HG02943 (cell line): ENCODE results near the gene OSTC.

Source experiments
- ATAC-seq: cut with Tn5 transposase; IDR thresholded peaks from one replicate; pipeline ENCODE4 v1.9.1; 2021; ENCODE audit warnings: mild to moderate bottlenecking, low read depth, moderate library complexity; ENCODE audit not compliant: unreplicated experiment

Gene OSTC

DNA sequence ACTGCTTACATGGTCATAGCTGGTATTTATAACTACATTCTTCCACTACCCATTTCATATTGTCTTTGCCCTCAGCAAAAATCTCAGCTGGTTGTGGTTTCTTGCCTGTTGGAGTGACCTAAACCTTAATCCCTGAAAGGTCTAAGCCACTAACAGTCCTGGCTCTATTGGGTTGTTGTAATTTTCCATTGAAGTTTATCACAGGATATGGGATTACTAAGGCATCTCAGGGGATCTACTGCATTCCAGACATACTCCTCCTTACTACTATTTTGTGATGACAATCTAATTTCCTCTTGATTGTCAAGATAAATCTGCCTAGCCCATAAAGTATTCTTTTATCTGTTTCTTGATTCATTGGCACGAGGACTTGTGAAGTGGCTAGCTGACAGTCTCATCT is 6.2 kb upstream of the OSTC start:
- ATAC-seq: no peak

DNA sequence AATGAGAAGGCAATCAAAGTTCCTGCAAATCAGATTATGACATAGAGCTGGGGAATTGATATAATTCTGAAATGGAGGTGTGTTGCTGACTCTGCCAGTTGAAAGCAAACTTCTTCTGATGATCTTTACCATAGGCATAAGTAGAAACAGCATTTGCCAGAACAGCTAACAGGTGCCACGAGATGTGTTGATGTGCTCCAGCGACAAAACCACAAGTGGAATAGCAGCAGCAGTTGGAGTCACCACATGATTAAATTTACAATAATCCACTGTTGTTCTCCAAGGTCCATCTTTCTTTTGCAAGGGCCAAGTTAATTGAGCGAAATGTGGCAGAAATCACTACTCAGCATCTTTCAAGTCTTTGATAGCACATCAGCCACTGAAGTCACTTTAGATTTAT is 3.7 kb upstream of the OSTC start:
- no peak for ATAC-seq

DNA sequence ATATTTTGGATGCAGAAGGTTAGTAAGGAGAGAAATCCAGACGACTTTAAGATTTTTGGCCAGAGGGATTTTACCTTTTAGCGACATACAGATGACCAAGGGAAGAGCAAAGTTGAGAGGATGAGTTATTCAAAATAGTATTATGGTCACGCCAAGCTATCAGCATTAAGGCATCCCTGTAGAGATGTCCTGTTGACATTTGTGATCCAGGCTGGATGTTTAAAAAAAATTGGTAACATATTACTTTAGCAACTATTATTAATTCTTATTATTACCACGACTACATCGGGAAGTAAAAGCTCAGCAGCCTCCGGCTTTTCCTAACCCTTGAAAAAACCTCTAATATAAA is 562 bp upstream of the OSTC start:
- ATAC-seq: peak; percentile 13

DNA sequence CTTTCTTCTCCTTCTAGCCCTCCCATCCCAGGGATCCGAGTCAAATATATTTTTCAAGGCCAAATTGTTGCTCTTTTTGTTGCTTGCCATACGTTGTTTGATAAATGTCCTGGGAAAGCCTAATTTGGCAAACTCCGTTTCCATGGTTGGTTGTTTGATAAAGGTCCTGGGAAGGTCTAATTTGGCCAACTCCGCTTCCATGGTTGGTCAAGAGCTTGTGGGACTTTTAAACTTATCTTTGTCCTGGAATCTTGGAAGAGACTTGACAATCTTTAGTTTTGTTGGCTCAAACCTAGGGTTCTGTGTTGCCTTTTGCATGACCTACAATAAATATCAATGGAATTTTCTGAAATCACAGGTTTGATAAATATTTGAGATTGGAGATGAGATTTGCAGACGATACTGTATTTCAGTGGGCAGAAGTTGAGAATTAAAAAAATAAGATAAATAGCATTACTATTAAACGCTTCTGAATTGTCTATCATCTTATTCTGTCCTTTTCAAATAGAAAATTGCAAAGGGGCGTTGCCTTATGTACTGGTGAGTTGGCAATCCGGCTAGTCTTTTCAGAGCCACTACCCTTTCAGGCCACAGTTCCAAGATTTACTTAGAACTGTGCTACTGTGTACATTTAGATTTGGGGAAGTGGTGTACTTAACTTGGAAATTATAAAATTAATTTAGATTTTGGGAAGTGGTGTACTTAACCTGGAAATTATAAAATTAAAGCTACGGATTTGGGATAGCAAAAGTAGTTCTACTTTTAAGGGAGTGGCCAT is 804 bp downstream of the OSTC start:
- ATAC-seq: no peak

DNA sequence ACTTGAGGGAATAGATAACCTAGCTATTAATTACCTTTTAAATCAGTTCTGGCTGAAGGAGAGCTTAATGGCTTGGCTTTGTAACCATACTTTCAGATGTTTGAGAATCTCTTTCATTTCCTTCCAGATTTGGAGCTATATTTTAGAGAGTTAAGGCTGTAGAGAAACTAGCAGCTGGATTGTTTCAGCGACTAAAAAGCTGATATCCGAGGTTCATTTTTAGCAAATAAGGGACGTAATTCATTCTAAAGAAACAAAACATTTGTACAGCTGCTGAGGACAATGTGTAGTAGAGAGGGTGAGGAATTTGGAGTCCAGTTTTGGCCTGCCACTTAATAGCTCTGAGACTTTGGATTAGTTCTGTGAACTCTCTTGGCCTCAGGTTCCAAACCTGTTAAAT is 12.2 kb downstream of the OSTC start:
- no peak for ATAC-seq

DNA sequence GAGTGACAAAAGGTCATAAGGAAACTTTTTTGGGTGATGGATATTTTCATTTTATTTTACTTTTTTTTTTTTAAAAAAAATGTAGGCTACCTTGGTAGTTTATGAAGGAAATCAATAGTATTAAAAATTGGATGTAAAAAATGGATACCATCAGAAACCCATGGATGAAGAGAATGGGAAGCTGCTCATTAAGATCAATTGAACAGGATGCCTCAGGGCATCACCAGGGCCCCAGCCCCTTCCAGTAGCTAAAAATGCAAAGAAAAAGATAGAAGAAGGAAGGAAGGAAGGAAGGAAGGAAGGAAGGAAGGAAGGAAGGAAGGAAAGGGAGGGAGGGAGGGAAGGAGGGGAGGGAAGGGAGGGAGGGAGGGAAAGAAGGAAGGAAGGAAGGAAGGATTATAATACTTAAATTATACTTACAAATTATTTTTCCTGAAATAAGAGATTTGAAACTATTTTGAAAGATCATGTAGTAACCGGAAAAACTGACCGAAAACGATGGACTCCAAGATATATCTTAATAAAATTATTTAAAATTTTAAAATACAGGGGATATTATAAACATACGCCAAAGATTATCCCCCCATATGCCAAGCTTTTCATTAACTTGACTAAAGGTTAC is 24.1 kb downstream of the OSTC start:
- no peak for ATAC-seq

DNA sequence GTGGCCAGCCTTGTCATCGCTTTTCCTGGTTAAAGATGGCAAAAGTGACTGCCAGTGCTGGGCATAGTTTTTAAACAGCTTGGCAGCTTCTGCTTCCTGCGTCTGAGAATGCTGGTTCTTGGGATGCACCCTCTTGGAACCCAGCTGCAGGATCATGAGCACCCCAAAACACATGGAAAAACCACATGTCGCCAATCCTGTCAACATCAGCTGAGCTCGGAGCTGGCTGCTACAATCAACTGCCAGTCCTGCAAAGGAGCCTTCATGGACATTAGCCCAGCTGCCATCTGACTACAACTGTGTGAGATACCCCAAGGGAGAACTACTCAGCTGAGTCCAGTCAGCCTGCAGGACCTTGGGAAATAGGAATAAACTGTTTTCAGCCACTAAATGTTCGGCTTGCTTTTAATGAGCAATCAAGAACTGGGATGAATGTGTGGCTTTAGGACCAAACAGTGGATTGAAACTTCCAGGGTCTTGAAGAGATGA is 31.0 kb downstream of the OSTC start:
- ATAC-seq: no peak

DNA sequence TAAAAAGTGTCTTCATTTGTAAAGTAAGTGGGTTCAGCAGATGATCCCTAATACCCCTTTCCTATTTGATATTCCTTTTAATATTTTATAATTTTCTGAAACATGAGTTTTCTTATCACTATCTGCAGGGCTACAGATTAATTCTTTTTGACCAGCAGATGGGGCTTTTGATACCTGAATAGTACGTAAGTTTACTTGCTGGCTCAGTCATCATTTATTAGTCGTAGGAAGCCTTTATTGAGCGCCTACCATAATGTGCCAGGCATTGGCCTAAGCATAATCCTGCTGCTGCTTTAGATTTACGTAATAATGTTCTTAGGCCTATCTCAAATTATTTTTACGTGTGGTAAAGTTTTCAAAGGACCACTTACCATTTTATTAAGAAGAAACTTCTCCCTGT is 33.1 kb downstream of the OSTC start:
- ATAC-seq: no peak

DNA sequence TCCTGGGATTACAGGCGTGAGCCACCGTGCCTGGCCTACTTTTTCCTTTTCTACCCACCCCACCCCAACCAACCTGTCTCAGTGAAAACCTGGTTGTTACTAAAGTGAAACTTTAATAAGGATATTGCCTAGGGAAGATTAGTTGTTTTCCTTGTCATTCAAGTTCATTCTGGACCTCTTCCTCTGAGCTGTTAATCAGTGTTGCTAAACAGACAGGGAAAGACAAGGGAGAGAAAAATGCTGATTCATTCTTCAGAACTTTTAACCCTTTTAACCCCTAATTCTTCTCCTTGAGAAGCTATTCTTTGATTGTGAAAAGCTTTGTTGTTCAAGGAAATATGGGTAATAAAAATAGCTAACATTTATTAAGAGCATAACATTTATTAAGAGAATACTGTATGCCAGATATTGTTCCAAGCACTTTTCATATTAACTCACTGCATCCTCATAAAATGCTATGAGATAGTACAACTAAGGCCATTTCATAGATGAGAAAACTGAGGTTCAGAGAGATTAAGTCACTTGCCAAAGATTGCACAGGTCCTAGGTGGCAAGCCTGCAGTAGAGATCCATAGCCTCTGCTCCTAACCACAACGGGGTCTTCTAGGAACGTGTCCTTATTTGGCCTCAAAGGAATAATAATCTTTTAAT is 34.8 kb downstream of the OSTC start:
- ATAC-seq: no peak

DNA sequence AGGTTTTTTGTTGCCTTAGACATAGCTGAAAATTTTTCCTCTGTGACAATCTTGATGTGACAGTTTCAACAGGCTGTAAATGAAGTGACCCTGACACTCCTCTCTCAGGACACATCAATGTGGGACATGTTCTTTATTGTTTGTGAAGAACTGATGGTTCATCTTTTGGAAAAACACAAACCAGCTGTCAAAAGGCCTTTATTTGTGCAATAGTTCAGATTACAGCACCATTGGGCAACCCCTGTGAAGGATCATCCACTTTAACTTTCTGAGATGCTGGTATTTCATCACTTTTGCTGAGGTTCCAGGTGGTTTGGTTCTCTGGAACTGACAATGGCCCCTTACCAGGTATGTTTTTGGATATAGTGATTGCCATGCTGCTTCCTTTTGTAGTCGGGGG is 40.3 kb downstream of the OSTC start:
- ATAC-seq: no peak

DNA sequence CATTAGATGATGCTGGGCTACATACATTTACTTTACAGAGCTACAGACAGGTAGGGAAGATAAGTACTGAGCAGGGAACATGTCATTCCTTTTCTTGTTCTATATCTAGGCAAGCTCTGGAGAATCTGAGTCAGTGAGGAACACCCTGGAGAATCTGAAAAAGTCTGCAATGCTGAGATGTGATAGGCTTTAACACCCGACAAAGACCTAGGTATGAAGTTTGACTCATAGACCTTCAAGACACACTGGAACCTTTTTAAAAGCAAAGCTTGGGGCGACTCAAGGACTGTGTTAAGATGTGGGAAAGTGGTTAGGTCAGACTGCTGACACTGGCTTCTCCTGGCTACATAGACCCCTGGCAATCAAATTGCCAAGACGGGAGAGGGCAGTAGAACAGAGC is 42.8 kb downstream of the OSTC start:
- no peak for ATAC-seq

DNA sequence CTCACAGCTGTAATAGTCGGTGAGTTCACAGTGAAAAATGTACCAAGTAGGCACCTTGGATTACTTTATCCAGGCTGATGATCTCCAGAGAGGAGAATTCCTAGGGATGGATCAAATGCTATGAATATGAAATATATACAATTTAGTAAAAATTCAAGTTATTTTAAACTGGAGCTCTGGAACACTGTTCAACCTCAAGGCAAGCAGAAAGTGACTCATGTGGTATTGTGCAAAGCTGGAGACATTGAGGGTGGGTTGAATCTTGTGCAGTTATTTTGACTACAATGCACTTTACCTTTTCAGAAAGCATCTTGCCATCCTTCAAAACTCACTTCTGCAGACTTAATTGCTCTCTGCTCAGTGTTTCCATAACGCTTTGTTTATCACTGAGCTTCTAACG is 43.4 kb downstream of the OSTC start:
- no peak for ATAC-seq

DNA sequence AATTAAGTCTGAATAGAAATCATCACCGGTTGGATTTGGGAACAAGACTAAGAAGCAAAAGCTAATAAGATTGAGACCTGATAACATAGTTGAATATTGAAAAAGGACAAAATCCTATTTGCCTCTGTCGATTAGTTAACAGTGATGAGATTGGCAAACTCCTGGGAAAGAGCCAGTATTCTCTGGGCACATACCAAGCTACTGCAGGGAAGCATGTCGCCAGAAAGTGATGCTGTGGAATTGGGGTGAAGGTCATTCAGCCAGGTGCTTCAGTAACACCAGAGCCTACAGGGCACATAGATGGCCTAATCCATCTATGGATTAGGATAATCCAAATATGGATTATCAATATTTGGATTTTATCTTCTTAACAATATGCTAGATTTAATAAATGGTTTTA is 44.0 kb downstream of the OSTC start:
- ATAC-seq: no peak

DNA sequence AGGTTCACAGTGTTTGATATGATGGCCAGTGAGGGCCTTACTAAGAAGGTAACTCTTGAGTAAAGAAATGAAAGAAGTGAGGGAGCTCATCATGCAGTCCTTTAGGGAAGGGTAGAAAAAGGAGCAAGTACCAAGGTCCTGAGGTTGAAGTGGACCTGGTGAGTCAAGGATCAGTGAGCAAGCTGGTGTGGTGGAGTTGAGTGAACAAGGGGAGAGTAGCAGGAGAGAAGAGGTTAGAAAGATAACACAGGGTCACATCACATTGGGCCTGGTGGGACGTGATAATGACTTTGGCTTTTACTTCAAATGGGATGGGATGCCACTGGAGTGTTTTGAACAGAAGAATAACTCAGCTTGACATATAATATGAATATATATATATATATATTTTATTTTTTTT is 44.7 kb downstream of the OSTC start:
- no peak for ATAC-seq

DNA sequence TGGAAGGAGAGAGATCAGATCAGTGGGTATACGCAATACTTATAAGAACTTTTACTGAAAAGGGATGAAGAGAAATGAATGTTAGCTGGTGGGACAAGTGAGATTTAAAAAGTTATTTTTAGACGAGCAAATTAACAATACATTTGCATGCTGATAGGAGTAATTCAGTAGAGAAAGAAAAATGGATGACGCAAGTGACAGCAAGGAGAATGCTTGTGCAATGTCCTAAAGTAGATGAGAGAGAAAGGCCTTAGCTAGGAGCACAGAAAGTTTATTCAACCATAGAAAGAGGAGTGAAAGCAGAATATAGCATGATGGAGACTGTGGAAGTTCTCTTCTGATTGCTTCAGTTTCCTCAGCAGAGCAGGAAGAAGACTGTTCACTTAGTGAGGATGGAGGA is 45.8 kb downstream of the OSTC start:
- no peak for ATAC-seq

DNA sequence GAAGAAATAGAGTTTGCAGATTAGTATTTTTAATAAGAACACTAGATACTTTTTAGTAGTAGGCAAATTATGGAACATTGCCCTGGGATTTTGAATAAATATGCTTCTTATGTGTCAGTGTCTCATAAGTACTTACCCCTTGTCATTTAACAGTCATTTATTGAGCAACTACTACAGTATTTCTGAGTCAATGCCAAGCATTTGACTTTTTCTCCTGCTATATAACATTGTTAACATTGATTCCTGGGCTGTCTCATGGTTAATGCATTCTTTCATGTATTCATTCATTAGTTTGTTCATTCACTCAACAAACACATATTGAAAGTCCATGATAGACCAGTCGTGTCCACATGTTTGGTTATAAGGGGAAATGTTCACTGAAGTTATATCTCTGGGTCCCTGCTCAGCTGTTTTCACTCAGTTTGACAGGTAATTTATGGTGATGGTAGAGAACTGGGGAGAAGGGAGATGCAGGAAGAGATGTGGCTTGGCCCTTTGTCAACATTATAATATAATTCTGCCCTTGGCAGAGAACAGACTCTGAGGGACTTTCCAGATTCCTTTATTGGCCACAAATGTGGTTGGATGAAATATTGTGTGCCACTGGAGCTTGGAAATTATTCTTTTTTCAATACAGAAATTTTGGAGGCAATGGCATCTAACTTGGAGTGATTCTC is 49.8 kb downstream of the OSTC start:
- ATAC-seq: no peak

DNA sequence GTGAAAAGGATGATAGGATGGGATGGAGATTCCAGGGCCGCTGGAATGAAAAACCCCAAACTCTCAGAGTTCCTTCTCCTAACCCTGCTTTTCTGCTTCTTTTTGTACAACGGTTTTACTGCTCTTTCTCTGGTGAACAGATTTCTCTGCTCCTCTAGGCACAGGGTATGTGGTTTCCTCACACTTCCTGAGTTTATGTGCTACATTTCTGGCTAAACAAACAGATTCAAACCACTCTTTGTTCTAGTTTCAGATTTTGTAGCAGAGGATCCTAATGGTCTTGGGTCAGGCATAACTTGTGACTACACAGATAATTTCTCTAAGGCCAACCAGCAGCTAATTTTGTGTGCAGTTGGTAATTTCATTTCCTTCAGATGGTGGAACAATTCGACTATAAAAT is 52.6 kb downstream of the OSTC start:
- no peak for ATAC-seq

DNA sequence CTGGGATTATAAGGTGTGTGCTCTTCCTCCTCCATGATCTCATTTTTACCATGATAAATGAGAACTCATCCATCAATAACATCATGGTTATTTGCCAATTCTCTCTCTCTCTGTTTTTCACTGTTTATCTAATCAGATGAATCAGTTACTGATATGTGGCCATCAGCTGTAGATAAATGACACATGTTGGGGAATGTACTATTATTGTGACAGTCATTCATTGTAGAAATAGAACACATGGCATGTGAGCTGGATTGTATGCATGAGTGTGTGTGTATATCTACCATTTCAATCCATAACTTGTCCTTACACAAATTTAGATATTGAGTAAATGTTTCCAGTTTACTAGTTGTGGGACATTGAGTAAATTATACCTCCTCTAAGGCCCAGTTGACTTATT is 53.0 kb downstream of the OSTC start:
- no peak for ATAC-seq

DNA sequence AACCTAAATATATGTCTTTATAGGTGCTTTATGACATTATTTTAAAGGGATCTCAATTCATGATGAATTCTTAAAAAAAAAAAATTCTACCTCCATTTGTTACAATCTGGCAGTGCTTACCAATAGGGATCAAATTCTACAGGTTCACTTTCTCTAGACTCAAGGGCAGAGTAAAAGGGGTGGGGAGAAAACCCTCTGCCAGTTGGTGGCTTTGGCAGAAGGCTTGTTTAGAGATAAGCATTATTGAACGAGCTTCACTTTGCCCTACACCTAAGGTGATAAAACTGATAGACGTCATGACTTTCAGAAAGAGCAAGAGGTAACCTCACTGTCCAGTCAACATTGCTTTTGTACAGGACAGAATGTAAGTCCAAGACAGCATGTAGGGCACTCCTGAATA is 53.6 kb downstream of the OSTC start:
- ATAC-seq: no peak

DNA sequence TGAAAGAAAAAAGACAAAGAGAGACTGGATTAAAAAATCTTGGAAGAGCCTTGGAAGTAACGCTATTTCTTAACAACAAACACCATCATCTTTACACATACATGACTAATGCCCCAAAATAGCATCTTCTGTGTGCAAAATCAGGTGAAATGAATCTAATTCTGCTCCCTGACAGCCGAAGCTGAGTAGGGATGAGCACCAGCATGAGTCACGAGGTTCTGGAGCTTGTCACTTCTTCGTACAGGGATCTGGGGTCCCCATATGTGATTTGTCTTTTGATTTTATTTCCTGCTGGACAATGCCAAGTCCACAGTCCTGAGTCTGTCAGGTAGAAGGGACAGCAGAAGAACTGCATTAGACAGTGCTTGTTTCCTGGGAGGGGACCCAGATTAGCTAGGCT is 55.9 kb downstream of the OSTC start:
- no peak for ATAC-seq

DNA sequence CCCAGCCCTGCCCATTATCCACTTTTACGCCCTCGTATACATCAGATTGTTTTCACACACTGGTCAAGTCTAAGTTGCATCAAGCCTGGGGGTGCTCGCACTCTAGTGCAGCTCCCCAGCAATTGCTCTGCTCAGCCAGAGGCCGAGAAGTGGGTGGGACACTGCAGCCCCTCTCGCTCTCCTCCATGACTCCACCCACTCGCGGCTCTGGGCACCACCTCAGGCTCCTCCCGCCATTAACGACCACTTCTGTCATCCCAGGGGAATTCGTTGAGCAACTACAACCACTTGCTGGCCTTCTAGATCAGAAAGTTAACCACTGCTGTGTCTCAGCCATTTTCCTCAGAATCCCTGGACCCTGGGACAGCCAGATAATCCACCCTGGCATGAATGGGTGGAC is 58.8 kb downstream of the OSTC start:
- ATAC-seq: no peak
